HepG2 (cell line): ENCODE measurements around the gene SLC22A7. TPM values are rescaled to one million over a fixed set of nuclear protein-coding genes. Genes with fewer than 3 reads are reported as not detected.

Experiments used
- ATAC-seq: fragments of 200-7000 bp; cut with Tn5 transposase; 3 replicates; pipeline ENCODE4 v1.9.1; 2020; ENCODE audit warnings: mild to moderate bottlenecking, moderate library complexity
- BruUV-seq: library from RNA; stranded (reverse); fragments of 400-500 nt; replicated peaks from 2 replicates; lab custom pipeline; 2021; lab: Mats Ljungman, UMichigan
- CTCF ChIA-PET: fragments of 300-600 bp; formaldehyde crosslinking; extraction: SDS; loops from one replicate; lab custom pipeline; 2021; ENCODE audit warnings: low total read pairs, inconsistent platforms, low intra/inter-chr PET ratio; lab: Yijun Ruan, JAX
- POLR2A ChIA-PET: fragments of 350-600 bp; sonication (Branson Sonifier 250); formaldehyde crosslinking; loops from one replicate; lab custom pipeline; 2020; ENCODE audit warnings: antibody characterized with exemption, inconsistent platforms; lab: Yijun Ruan, JAX
- DNase-seq: peaks from one replicate; pipeline ENCODE4 v3.0.0-alpha.2; 2015; ENCODE audit warnings: low spot score
- FAIRE-seq: peaks from 3 replicates; lab custom pipeline; 2011; peaks lifted over from hg19 to GRCh38; lab: Jason Lieb, UNC
- H2AFZ ChIP-seq: one replicate; pipeline ENCODE4 v1.6.1; 2011; ENCODE audit warnings: low read length, inconsistent platforms
- H3K27ac ChIP-seq: fragments of 300-600 bp; 3 replicates; pipeline ENCODE4 v1.8.0; 2011; ENCODE audit warnings: mixed run types, mild to moderate bottlenecking, mixed read lengths, low read length, inconsistent platforms; ENCODE audit not compliant: insufficient read depth; ENCODE audit errors: extremely low read length
- H3K27me3 ChIP-seq, 2 experiments: fragments of 200-600 bp in 1 of 2; 2 replicates in 1 of 2; 3 replicates in 1 of 2; pipeline versions ENCODE4 v1.6.0 to v1.8.0; 2011; ENCODE audit warnings: low read length in 2 of 2, mild to moderate bottlenecking in 2 of 2, moderate library complexity in 2 of 2, inconsistent platforms in 1 of 2; ENCODE audit not compliant: insufficient read depth in 2 of 2, control insufficient read depth in 1 of 2
- H3K36me3 ChIP-seq, 2 experiments: fragments of 200-600 bp in 1 of 2; replicated peaks in 1 of 2; 2 replicates in 1 of 2; 3 replicates in 1 of 2; pipeline versions ENCODE4 v1.5.1 to v1.8.0; 2011; ENCODE audit warnings: low read length in 2 of 2, inconsistent platforms in 1 of 2; ENCODE audit not compliant: insufficient read depth in 2 of 2, control insufficient read depth in 1 of 2
- H3K4me1 ChIP-seq: 2 replicates; pipeline ENCODE4 v1.5.1; 2012; ENCODE audit warnings: low read length, inconsistent platforms; ENCODE audit not compliant: insufficient read depth
- H3K4me2 ChIP-seq: 2 replicates; pipeline ENCODE4 v1.6.0; 2011; ENCODE audit warnings: low read depth, low read length, inconsistent platforms
- H3K4me3 ChIP-seq, 3 experiments: fragments of 200-600 bp in 1 of 3; sonication (generic), shearing (Covaris generic) in 1 of 3; replicated peaks in 1 of 3; 2 replicates each; pipeline ENCODE4 v1.5.1; 2011 to 2016; ENCODE audit warnings: low read length in 3 of 3, inconsistent platforms in 2 of 3, low read depth in 2 of 3, mild to moderate bottlenecking in 2 of 3, control low read depth in 1 of 3, mixed read lengths in 1 of 3; ENCODE audit not compliant: insufficient read depth in 1 of 3
- H3K79me2 ChIP-seq: one replicate; pipeline ENCODE4 v1.6.1; 2011; ENCODE audit warnings: low read length, inconsistent platforms; ENCODE audit not compliant: insufficient read depth
- H3K9ac ChIP-seq: 2 replicates; pipeline ENCODE4 v1.6.0; 2011; ENCODE audit warnings: mild to moderate bottlenecking, low read depth, low read length, inconsistent platforms; ENCODE audit not compliant: insufficient read depth
- H3K9me3 ChIP-seq: 2 replicates; pipeline ENCODE4 v1.5.1; 2012; ENCODE audit warnings: mild to moderate bottlenecking, low read length
- H4K20me1 ChIP-seq: 2 replicates; pipeline ENCODE4 v1.6.0; 2011; ENCODE audit warnings: inconsistent platforms, mild to moderate bottlenecking, low read length, moderate library complexity; ENCODE audit not compliant: insufficient read depth
- FOXJ3 ChIP-seq: sonication (generic); formaldehyde crosslinking; IDR thresholded peaks from 2 replicates; pipeline ENCODE4 v1.4.0; 2020; ENCODE audit warnings: missing genetic modification reagents, mild to moderate bottlenecking, borderline replicate concordance
- HIVEP1 ChIP-seq: sonication (generic); formaldehyde crosslinking; IDR thresholded peaks from 2 replicates; pipeline ENCODE4 v1.4.0; 2020; ENCODE audit warnings: mild to moderate bottlenecking, missing genetic modification reagents
- ZNF232 ChIP-seq: sonication (generic); formaldehyde crosslinking; IDR thresholded peaks from 2 replicates; pipeline ENCODE4 v1.4.0; 2020; ENCODE audit warnings: missing genetic modification reagents, borderline replicate concordance
- ZNF235 ChIP-seq: sonication (generic); formaldehyde crosslinking; IDR thresholded peaks from 2 replicates; pipeline ENCODE4 v1.8.1; 2023; ENCODE audit warnings: mild to moderate bottlenecking, missing genetic modification reagents, borderline replicate concordance
- ZNF432 ChIP-seq: sonication (generic); formaldehyde crosslinking; IDR thresholded peaks from 2 replicates; pipeline ENCODE4 v1.5.0; 2020; ENCODE audit warnings: missing genetic modification reagents, mild to moderate bottlenecking, borderline replicate concordance
- ZNF513 ChIP-seq: sonication (generic); formaldehyde crosslinking; conservative IDR thresholded peaks from 2 replicates; pipeline ENCODE4 v1.5.0; 2020; ENCODE audit warnings: missing genetic modification reagents
- ZNF710 ChIP-seq: sonication (generic); formaldehyde crosslinking; IDR thresholded peaks from 2 replicates; pipeline ENCODE4 v1.5.0; 2020; ENCODE audit warnings: mild to moderate bottlenecking, missing genetic modification reagents, borderline replicate concordance
- ZSCAN25 ChIP-seq: sonication (generic); formaldehyde crosslinking; IDR thresholded peaks from 2 replicates; pipeline ENCODE4 v1.8.0; 2022; ENCODE audit warnings: mild to moderate bottlenecking, missing genetic modification reagents
- WGBS: methylation state at CpG from one replicate; pipeline ENCODE4 v1.1.6; 2017; ENCODE audit warnings: low lambda C conversion rate; 5-methylcytosine and 5-hydroxymethylcytosine counted together
- in situ Hi-C: cut with HindIII; loops from 2 replicates; pipeline ENCODE4 v1.10.0; 2017; ENCODE audit warnings: low pct_unique_long_range_greater_than_20kb; ENCODE audit not compliant: extremely low pct_ligation_motif_present
- intact Hi-C: fragments of 100-400 bp; cut with micrococcal nuclease; formaldehyde crosslinking; loops from one replicate; pipeline ENCODE4 v1.10.0; 2022; ENCODE audit not compliant: unreplicated experiment
- polyA plus RNA-seq, 8 experiments: library from polyadenylated mRNA; depleted of rRNA in 3 of 8; stranded (reverse) in 7 of 8; unstranded in 1 of 8; fragments of >200 nt; fragmentation: Illumina TruSeq in 4 of 8; extraction: Trizol in 4 of 8; gene quantifications; 2 replicates each; pipeline versions ENCODE4 v1.2.1 to v1.2.3, GENCODE V29; 2011 to 2016; ENCODE audit warnings: low read depth in 4 of 8, missing spikeins in 1 of 8, mixed read lengths in 1 of 8; ENCODE audit not compliant: insufficient read depth in 1 of 8
- total RNA-seq, 5 experiments: library from RNA; depleted of rRNA; stranded (reverse); fragments of >200 nt; fragmentation: Illumina TruSeq; extraction: Trizol; gene quantifications; 2 replicates each; pipeline ENCODE4 v1.2.3, GENCODE V29; 2016; ENCODE audit warnings: low read depth in 1 of 5
- TF ChIP-seq, protein P1 (sequence below): sonication (generic); formaldehyde crosslinking; IDR thresholded peaks from 2 replicates; pipeline ENCODE4 v1.4.0; 2020; ENCODE audit warnings: missing genetic modification reagents, borderline replicate concordance
- TF ChIP-seq, protein P2 (sequence below): sonication (generic); formaldehyde crosslinking; IDR thresholded peaks from 2 replicates; pipeline ENCODE4 v1.4.0; 2020; ENCODE audit warnings: mild to moderate bottlenecking, missing genetic modification reagents

Gene SLC22A7
- total and polyA plus RNA-seq, 2 of the 13 experiments (the other 11 are each of a cell fraction or from before 2014, with no cell fraction given), result 5.3 to 22.6 TPM

DNA sequence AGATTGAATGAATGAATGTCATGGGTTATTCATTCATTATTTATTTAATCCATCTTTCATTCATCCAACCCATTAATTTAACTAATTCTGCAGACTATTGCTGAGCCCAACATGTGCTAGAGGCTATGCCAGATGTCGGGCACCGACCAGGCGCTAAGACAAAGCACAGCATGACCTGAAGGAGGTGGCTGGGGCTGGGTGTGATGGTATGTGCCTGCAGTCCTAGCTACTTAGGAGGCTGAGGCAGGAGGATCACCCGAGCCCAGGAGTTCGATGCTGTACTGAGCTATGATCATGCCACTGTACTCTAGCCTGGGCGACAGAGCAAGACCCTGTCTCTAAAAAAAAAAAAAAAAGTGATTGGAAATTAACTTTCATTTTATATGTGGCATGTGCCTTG is 5.7 kb upstream of the SLC22A7 start (continued):
- TF ChIP-seq, protein P1, sequence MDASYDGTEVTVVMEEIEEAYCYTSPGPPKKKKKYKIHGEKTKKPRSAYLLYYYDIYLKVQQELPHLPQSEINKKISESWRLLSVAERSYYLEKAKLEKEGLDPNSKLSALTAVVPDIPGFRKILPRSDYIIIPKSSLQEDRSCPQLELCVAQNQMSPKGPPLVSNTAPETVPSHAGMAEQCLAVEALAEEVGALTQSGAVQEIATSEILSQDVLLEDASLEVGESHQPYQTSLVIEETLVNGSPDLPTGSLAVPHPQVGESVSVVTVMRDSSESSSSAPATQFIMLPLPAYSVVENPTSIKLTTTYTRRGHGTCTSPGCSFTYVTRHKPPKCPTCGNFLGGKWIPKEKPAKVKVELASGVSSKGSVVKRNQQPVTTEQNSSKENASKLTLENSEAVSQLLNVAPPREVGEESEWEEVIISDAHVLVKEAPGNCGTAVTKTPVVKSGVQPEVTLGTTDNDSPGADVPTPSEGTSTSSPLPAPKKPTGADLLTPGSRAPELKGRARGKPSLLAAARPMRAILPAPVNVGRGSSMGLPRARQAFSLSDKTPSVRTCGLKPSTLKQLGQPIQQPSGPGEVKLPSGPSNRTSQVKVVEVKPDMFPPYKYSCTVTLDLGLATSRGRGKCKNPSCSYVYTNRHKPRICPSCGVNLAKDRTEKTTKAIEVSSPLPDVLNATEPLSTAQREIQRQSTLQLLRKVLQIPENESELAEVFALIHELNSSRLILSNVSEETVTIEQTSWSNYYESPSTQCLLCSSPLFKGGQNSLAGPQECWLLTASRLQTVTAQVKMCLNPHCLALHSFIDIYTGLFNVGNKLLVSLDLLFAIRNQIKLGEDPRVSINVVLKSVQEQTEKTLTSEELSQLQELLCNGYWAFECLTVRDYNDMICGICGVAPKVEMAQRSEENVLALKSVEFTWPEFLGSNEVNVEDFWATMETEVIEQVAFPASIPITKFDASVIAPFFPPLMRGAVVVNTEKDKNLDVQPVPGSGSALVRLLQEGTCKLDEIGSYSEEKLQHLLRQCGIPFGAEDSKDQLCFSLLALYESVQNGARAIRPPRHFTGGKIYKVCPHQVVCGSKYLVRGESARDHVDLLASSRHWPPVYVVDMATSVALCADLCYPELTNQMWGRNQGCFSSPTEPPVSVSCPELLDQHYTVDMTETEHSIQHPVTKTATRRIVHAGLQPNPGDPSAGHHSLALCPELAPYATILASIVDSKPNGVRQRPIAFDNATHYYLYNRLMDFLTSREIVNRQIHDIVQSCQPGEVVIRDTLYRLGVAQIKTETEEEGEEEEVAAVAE (CRISPR knock-in tag), result no peak
- TF ChIP-seq ZSCAN25 (CRISPR knock-in tag), result 0 out of 2 replicates have a peak, but pooled peaks have one; percentile 36
- TF ChIP-seq, all 625 proteins: peak for 4

GRCh38 chr6:43292763-43293318 is 5.2 kb upstream of the SLC22A7 start:
- in situ Hi-C loops, result no loop called here
- H3K27me3 ChIP-seq, result no peaks in the 10 kb centered on the region
- no peak for FAIRE-seq
- WGBS, result 88% methylated on average over 5 of the region's 5 CpGs
- no peak for DNase-seq
- no peak overlapping the region for H2AFZ ChIP-seq
- H4K20me1 ChIP-seq, result no peaks in the 10 kb centered on the region
- H3K4me3 ChIP-seq, result no peak overlapping the region
- no peak overlapping the region for H3K27ac ChIP-seq
- H3K9me3 ChIP-seq, result no peaks in the 10 kb centered on the region
- BruUV-seq, result no TSS peak
- no peak overlapping the region for H3K4me2 ChIP-seq
- H3K36me3 ChIP-seq, result no peaks in the 10 kb centered on the region
- intact Hi-C loops, result no loop called here
- peaks cover 96% of the 10 kb centered on the region for H3K4me1 ChIP-seq
- H3K9ac ChIP-seq, result no peak overlapping the region
- H3K79me2 ChIP-seq, result no peaks in the 10 kb centered on the region
- POLR2A ChIA-PET, result interaction anchor here (8.3 kb wide), 1 partner anchor 22 kb away, joined by 314 read pairs; no protein-coding TSS in a partner anchor
- ATAC-seq, result no peak
- CTCF ChIA-PET, result no interaction called here
- TF ChIP-seq ZNF710 (0 out of 2 replicates have a peak, but pooled peaks have one; percentile 45), ZNF235 (CRISPR knock-in tag) (0 out of 2 replicates have a peak, but pooled peaks have one; percentile 64), ZNF232 (CRISPR knock-in tag) (0 out of 2 replicates have a peak, but pooled peaks have one; percentile 34), ZNF513 (CRISPR knock-in tag) (no peak), FOXJ3 (CRISPR knock-in tag) (no peak), HIVEP1 (CRISPR knock-in tag) (peak; percentile 66; the same call in 1 of the 2 replicates), ZNF432 (CRISPR knock-in tag) (no peak)
- TF ChIP-seq, protein P2, sequence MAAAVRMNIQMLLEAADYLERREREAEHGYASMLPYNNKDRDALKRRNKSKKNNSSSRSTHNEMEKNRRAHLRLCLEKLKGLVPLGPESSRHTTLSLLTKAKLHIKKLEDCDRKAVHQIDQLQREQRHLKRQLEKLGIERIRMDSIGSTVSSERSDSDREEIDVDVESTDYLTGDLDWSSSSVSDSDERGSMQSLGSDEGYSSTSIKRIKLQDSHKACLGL, result 0 out of 2 replicates have a peak, but pooled peaks have one; percentile 33
